NK-92 (cell line): ENCODE measurements around the gene SLC41A3.

Experiments used
- DNase-seq: peaks from one replicate; lab custom pipeline; 2025; ENCODE audit not compliant: unreplicated experiment; lab: John Stamatoyannopoulos, UW

The SLC41A3 gene

DNA sequence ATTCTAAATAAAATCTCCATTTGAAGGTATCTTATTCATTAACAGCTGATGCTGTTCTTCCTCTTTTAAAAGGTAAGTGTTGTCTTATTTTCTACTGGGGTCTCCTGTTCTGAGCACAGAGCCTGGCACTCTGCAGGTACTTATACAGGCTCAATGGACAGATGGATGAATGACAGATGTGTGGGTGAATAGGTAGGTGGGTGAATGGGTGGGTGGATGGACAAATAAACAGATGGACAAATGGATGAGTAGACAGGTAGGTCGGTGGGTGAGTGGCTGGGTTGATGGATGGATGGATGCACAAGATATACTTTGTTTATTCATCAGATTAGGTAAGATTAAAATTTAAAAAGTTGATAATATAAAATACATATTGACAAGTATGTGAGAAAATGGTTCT lies 53.5 kb downstream of the SLC41A3 start:
- DNase-seq, result no peak

DNA sequence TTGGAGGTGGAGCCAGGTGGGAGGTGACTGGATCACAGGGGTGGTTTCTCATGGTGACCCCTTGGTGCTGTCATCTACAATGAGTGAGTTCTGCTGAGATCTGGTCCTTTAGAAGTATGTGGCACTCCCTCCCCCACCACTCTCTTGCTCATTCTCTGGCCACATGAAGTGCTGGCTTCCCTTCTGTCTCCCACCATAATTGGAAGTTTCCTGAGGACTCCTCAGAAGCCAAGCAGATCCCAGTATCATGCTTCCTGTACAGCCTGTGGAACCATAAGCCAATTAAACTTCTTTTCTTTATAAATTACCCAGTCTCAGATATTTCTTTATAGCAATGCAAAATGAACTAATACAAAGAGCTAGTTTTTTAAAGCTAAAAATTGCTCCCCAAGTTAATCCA lies 54.7 kb downstream of the SLC41A3 start:
- DNase-seq, result no peak

DNA sequence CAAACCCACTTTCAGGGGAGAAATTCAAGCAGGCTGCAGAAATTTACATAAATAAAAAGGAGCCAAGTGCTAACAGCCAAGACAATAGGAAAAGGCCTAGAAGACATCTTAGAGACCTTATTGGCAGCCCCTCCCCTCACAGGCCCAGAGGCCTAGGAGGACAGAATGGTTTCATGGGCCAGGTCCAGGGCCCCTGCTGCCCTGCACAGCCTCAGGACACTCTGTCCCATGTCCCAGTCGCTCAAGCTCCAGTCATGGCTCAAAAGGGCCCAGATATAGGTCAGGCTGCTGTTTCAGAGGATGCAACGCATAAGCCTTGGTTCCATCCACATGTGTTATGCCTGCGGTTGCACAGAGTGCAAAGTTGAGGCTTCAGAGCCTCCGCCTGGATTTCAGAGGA lies 55.8 kb downstream of the SLC41A3 start:
- no peak for DNase-seq

DNA sequence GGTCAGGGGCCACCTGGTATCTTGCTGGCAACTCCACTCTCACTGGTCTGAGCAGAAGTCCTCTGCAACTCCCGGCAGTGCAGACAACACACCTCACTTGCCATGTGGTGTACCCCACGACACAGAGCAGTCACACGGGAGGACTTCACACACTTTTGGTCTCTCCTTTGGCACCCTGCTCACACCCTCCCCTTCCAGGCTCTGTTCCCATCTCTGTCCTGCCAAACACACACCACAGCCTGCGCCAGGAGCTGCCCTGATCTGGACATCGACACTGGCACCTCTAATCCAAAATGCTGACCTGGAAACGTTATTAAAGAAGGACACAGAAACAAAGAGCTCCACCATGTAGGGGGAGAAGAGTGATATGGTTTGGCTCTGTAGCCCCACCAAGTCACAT lies 57.2 kb downstream of the SLC41A3 start:
- no peak for DNase-seq

DNA sequence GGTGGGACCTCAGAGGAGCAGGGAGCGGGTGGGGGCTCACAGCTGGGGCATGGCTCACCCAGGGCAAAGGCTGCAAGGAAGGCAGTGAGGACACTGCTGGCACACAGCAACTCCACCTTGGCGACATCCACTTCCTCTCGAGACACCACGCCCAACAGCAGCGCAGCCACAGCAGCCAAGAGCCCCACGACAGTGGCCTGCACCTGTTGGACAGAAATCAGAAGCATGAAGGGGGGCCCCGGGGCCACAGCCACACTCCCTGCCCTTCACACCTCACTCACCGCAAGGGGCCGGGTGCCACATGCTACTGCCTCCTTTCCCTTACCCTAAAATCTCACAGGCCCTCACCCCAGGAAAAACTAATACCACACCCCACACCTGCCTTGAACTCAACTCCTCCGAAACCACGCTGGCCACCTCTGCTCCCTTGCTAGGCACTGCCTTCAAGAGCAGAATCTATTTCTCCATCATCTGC lies 57.6 kb downstream of the SLC41A3 start:
- no peak for DNase-seq

DNA sequence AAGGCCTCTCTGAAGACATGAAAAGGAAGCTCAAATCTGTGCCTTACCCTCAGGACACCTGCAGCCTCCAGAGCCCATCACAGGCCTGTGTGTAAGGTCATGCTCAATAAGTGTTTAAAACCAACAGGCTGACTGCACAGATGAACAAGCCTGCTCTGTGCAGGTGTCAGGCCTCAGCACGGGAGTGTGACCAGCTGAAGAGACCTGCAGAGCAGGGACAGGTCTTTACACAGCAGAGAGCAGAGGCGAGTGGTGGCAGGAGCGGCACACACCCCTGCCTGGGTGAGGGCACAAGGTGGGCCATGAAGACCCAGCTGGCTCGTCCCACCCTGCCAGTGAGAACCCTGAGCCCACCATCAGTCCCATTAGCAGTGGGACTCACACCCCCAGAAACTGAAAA lies 58.1 kb downstream of the SLC41A3 start:
- no peak for DNase-seq

DNA sequence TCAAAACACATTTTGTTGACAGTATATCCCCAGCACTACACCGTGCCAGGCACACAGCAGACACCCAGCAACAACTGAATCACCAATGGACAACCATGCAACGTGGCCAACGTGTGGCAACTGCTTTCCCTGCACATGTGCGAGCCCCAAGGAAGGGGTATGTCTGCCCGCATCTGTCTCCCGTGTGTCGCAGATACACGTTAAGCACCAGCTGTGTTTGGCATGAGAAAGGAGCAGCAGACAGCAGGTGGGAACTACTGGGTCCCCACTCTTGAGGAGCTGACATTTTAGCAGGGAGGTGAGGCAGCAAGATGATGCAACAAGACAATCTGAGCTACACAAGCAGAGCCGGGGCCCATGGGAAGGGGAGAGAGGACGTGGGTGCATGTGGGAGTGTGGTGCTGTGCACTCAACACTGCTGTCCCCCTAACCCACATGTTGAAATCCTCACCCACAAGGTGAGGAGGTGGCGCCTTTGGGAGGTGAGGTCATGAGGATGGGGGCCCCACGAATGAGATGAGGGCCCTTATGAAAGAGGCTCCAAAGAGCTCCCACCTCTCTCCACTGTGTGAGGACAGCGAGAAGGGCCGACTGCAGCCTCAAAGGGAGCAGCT lies 58.7 kb downstream of the SLC41A3 start:
- DNase-seq, result no peak

DNA sequence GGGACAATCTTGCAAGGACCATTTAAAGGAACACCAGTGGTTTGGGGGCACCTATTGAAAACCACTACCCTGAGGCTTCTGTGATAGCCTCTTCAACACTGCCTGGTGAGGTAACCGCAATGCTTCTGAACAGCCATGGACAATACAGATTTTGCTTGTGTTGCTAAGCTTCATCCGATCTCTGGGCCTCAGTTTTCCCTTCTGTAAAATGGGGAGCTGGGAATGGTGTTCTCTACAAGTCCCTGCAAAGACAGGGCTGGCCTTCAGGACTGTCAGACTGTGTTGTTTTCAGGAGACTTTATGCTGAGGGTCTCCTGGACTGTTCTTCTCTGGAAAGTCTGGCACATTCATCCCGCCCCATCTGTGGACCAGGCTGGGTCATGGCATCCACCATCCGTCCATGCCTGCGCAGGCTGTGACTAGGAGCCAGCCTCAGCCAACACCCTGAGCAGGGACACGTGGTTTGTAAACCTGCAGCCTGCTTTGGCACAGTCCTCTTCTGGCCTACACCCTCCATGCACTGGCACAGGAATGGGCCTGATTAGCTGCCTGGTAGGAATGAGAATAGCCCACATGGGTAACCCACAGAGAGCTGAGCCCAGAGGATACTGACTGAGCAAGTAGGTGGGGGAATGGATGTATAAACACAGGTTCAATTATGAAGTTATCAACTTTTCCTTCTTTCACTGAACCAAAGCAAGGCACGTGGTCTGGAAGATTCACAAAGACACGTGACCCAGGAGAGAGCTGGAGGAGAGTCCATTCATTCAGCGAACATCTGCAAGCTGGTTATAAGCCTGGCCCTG lies 59.7 kb downstream of the SLC41A3 start:
- no peak for DNase-seq

DNA sequence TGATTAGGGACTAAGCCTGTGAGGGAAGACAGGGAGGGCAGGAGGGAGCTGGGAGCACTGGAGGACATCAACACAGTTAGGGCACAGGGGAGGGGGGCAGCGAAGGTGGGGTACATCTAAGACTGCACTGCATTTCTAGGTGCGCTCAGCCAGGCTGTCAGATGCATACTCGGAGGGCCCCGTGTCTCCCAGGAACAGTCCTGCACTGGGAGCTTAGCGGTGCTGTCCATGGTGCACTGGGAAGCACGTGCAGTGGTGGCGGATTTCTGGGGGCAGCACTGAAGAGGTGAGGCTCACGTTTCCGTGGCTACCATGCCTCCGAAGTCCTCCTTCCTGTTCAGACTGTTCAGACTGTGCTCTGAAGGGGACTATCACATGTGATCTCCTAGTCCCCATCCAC lies 60.5 kb downstream of the SLC41A3 start:
- DNase-seq, result no peak

DNA sequence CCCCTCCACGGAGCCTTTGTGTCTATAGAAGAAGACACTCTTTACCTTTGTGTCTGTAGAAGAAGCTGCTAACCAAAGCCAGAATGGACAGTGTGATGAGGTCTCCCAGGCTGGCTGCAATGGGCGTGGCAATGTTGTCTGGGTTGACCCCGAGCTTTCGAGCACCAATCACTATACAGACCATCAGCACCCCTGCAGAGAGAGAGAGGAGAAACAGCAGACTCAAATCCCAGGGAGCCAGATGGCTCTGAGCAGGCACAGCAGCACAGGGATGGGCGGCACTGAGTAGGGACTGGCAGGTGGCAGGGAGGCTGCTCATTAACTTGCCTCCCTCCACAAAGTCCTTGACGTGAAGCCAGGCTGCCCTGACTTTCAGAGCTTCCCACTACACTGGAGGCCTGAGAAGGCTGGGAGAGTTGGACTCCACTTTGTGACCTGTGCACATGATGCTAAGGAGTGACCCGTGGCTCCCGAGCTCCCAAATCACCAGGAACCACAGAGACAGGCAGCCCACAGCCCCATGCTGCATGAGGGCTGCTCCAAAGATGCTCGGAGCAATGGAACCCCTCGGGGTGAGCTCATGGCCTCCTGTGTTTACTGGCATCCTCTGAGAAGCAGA lies 61.1 kb downstream of the SLC41A3 start:
- DNase-seq, result no peak

DNA sequence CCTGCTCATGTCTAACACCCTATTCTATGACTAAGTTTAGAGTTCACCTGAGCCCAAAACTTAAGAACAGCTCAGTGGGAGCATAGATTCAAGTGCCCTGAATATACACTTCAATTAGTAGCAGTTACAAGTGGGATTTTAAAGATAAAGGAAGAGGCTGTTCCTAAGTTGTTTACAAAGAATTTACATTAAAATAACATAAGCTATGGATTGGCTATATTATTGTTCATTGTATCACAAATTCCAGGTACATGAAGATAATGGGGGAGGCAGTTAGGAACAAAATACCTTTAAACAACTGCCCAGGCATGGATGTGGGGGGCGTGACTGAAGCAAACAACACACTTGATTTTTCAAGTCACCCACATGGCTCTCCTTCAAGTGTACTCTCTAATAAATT lies 62.2 kb downstream of the SLC41A3 start:
- no peak for DNase-seq

DNA sequence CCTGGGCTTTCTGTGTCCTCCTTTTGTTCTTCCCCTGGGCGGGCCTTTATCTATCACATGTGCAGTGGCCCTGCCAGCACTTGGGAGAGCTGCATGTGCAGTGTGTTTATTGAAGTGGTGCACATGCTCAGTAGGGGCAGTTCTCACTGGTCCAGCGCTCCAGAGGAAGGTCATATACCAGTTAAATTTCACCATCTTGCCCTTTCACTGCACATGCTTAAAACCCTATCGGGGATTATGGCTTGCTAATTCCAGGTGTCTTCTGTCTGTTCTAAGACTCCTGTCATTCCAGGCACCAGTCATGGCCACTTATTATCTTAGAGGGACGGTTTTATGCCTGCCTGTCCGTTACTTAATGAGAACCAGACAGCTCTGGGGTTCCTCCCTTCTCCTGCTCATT lies 62.7 kb downstream of the SLC41A3 start:
- DNase-seq, result no peak

DNA sequence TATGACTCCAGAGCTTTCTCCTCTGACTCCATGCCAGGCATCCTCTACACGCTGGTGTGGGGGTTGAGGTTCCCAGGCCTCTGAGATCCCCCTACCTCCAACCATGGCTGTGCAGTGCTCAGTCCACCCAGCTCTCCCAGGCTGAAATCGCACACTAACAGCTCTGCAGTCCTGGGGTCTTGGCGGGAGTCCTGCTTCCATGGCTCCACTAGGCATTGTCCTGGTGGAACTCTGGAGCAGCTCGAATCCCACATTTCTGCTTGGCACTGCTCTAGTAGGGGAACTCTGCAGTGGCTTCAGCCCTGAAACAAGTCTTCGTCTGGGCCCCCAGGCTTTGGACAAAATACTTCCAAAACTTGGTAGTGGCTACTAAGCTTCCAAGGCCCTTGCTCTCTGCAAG lies 64.2 kb downstream of the SLC41A3 start:
- DNase-seq, result no peak

DNA sequence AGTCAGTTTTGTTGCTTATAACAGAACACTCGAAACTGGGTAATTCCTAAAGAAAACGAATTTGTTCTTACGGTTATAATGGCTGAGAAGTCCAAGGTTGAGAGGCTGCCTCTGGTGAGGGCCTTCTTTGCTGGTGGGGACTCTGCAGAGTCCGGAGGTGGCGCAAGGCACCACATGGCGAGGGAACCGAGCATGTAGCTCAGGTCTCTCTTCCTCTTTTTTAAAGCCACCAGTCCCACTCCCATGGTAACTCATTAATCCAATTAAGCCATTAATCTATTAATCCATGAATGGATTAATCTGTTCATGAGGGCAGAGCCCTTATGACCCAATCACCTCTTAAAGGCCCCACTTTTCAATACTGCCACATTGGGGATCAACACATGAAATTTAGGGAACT lies 64.9 kb downstream of the SLC41A3 start:
- no peak for DNase-seq

DNA sequence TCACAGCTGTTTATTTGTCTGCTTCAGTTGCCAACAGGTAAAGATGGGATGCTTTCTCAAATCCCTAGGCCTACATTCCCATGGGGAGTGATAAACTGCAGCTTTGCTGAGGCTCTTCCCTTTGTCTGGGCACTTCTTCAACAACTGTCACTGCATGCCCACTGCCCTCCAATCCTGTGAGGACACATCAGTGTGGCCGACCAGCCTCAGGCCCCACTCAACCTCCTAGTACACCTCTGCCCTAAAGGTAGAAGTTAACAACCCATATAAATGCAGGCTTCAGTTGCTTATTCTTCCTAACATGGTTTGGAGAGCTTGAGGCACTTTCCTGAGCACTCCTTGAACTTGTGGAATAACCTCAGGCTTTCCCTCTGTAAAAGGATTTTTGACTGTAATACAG lies 65.4 kb downstream of the SLC41A3 start:
- no peak for DNase-seq

DNA sequence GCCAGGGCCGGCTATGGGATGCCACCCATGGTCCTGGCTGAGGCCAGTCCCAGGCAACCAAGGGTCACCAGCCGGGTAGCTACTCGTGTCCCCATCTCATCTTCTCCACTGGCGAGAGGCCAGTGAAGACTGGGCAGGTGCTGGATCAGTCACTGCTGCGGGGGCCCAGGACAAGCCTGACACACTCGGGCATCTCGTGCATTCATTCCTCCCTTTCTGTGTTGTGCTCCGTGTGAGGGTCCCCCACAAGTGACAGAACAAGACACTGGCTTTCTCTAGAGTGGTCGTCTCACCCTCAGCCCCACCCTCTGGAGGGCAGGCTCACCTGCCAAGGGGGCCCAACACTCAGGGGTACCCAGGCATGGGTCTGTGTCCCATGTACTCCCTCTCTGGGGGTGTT lies 66.6 kb downstream of the SLC41A3 start:
- DNase-seq, result no peak

DNA sequence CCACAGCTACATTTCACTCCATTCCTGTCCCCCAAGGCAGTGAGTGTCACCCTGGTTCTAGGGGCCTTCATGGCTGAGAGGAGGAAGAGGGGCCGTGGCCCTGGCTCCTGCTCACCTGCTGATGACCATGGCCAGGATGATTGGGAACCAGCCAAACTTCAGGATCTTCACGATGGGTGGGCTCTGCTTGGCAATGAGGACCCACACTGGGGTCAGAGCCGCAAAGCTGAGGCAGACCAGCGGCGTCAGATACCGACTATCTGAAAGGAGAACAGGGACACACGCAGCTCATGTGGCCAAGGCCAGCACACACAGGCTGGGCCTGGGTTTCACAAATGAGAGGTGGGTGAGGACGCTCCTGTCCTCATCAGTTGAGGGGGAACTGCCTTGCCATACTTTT lies 67.3 kb downstream of the SLC41A3 start:
- no peak for DNase-seq

DNA sequence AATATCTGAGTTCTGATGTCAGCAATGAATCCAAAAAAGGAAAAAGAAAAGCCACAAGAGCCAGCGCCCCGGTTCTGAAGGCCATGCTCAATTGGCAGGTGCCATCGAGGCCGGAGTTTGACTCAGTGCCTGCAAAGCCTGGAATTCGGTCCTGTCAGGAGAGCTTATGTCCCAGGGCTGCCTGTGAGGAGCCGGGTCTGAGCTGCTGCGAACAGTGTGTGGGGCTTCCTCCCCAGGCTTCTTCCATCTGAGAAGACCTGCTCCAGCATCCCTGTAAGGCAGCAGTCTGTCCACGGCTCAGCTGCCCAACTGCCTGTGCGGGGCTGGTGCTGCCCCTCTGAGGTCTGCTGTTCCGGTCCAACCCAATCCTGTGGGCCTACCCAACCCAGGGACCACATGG lies 68.8 kb downstream of the SLC41A3 start:
- no peak for DNase-seq

DNA sequence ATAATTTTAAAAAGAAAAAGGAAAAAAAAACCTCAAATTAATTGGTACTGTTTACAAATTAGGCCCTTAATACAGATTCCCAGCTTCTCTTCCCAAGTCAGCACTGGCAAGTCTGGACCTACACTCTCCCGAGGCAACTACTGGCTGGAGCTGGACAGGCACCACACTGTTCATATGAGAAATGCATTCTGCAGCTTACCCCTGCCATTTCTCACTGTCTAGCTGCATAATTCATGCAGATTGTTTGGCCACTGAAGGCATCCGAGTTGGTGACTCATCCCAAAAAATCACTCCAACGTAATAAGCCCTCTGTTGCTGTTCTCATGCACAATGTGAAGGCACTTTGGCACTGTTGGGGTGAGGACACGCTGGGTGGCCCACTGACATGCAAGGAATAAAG lies 69.7 kb downstream of the SLC41A3 start:
- no peak for DNase-seq

DNA sequence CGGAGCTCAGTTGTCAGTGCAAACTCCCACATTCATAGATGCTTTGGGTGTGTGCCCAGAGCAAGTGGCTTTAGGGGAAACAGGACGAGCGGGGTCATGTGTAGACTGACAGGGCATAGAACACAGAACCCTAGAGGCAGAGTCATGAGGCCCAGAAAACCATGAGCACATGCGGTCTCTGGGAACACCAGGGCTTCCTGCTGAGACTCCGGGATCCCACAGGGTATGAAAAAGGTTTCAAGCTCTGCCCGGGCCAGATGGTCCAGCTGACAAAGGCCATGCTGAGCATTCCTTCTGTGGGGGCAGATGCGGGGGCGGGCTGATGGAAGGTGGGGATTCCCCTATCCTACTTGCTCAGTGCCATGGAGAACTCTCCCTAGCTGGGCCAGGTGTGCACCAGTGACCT lies 70.2 kb downstream of the SLC41A3 start:
- DNase-seq, result no peak

DNA sequence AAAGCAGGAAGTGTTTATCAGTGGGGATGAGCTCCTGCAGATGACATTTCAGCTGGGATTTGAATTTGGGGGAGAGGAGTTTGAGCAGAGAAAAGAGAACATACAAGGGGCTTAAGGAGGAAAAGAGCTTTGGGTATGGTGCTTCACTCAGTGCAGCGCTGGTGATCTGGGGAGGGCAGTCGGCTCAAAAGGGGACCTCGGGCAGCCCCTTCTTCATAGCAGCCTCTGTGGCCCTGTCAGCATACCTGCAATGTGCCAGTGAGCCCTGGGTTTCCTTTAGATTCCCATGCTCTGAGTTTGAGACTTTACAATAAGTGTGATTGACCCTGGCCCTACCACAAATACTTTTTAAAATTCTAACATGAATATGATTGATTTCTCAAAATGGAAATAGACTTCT lies 74.7 kb downstream of the SLC41A3 start:
- no peak for DNase-seq

DNA sequence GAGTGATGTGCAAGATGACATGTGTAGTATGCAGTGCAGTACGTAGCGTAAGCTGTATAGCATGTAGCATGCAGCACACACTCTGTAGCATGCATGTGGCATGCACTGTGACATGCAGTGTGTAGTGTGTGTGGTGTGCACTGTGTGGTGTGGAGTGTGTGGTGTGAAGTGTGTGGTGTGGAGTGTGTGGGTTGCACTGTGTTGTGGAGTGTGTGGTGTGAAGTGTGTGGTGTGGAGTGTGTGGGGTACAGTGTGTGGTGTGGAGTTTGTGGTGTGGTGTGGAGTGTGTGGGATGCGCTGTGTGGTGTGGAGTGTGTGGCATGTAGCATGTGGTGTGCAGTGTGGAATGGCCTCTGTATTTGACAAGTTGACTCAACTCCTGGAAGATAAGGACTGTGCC lies 75.7 kb downstream of the SLC41A3 start:
- DNase-seq, result no peak
